SK-N-SH (cell line): ENCODE data around the gene GNG13.

ENCODE experiments used
- CTCF ChIP-seq: fragments of 200-600 bp; sonication (generic); IDR thresholded peaks from 2 replicates; pipeline ENCODE4 v1.6.1; 2017; ENCODE audit warnings: antibody characterized with exemption, mild to moderate bottlenecking, moderate library complexity
- RFX5 ChIP-seq: IDR thresholded peaks from 2 replicates; pipeline ENCODE4 v1.6.1; 2012; ENCODE audit warnings: mild to moderate bottlenecking, improper control_type of control experiment, low read length
- RXRA ChIP-seq: IDR thresholded peaks from 2 replicates; pipeline ENCODE4 v1.4.0; 2012; ENCODE audit warnings: low read depth, mild to moderate bottlenecking, borderline replicate concordance
- SIN3A ChIP-seq: IDR thresholded peaks from 2 replicates; pipeline ENCODE4 v1.6.1; 2012; ENCODE audit warnings: low read depth, mild to moderate bottlenecking, low read length, moderate library complexity, borderline replicate concordance
- TAF1 ChIP-seq: IDR thresholded peaks from 2 replicates; pipeline ENCODE4 v1.6.1; 2012; ENCODE audit warnings: low read depth, mild to moderate bottlenecking, low read length, moderate library complexity, borderline replicate concordance
- TCF12 ChIP-seq: IDR thresholded peaks from 2 replicates; pipeline ENCODE4 v1.4.0; 2012
- USF1 ChIP-seq: IDR thresholded peaks from 2 replicates; pipeline ENCODE4 v1.4.0; 2012; ENCODE audit warnings: low read depth, borderline replicate concordance

GRCh38 chr16:839643-840408 lies 39.3 kb upstream of the GNG13 start:
- no peak for TF ChIP-seq CTCF
- TF ChIP-seq SIN3A = no peak
- TF ChIP-seq USF1 = no peak
- TF ChIP-seq TCF12 = no peak
- no peak for TF ChIP-seq TAF1
- no peak for TF ChIP-seq RXRA
- no peak for TF ChIP-seq RFX5
